Psoas muscle (tissue), 8 donors: ENCODE measurements around the gene GDPD2. TPM values are rescaled to one million over a fixed set of nuclear protein-coding genes. Genes with fewer than 3 reads are reported as not detected.

Experiments used
- ATAC-seq, 4 donors: fragments of 200-7000 bp; cut with Tn5 transposase; one replicate each; pipeline ENCODE4 v1.9.1; 2020; ENCODE audit warnings: moderate library complexity in 3 of 4, mild to moderate bottlenecking in 2 of 4
- DNase-seq, 2 donors: peaks; one replicate each; pipeline ENCODE4 v3.0.0-alpha.2; 2020
- H3K27ac ChIP-seq: fragments of 200-600 bp; one replicate; pipeline ENCODE4 v1.8.0; 2022
- H3K27me3 ChIP-seq, 3 donors: fragments of 200-600 bp in 1 of 3; one replicate each; pipeline versions ENCODE4 v1.6.1 to v1.8.0; 2013 to 2022; ENCODE audit warnings: low read length in 2 of 3, mild to moderate bottlenecking in 2 of 3, moderate library complexity in 1 of 3; ENCODE audit not compliant: insufficient read depth in 3 of 3
- H3K36me3 ChIP-seq, 2 donors: fragments of 200-600 bp in 1 of 2; one replicate each; pipeline versions ENCODE4 v1.6.1 to v1.8.0; 2013 to 2022; ENCODE audit warnings: low read depth in 1 of 2, mild to moderate bottlenecking in 1 of 2, moderate library complexity in 1 of 2; ENCODE audit not compliant: insufficient read depth in 1 of 2
- H3K4me1 ChIP-seq: fragments of 200-600 bp; one replicate; pipeline ENCODE4 v1.8.0; 2022
- H3K4me3 ChIP-seq: fragments of 200-600 bp; one replicate; pipeline ENCODE4 v1.8.0; 2022; ENCODE audit warnings: mild to moderate bottlenecking
- H3K9me3 ChIP-seq: fragments of 200-600 bp; one replicate; pipeline ENCODE4 v1.8.0; 2022
- WGBS, 3 donors: extraction: QIAGEN DNeasy Blood & Tissue Kit; methylation state at CpG; one replicate each; pipeline versions ENCODE4 v1.1.6 to v1.1.7; 2013; 5-methylcytosine and 5-hydroxymethylcytosine counted together
- intact Hi-C, 2 donors: fragments of 100-400 bp; cut with DNase I; formaldehyde crosslinking; loops; one replicate each; pipeline versions ENCODE4 v1.11.0 to v1.14.2; 2022
- polyA plus RNA-seq, 3 donors: library from polyadenylated mRNA; stranded (reverse); fragments of 200-250 nt; gene quantifications; one replicate each; pipeline ENCODE4 v1.2.3, GENCODE V29; 2013
- total RNA-seq, 4 donors: library from RNA; stranded (reverse); fragmentation: NEBNext Ultra II Directional in 2 of 4; extraction: Animal tissue kit (Norgen Biotek cat#: 25700) in 2 of 4; gene quantifications; one replicate each; pipeline versions ENCODE4 v1.2.1 to v1.2.4, GENCODE V29; 2021 to 2023
- TF ChIP-seq, protein P1 (sequence below): fragments of 200-600 bp; IDR thresholded peaks from one replicate; pipeline ENCODE4 v1.8.0; 2022; ENCODE audit warnings: antibody characterized with exemption
- donor health status: healthy with polysubstance abuse.
- donor health status: DM: no; HTN: no; CAD: no; lungs with moderate emphysema.
- donor health status: Bipolar disorder and iron deficiency.
- donor health status: healthy.
- donor health status: DM: yes; HTN: yes; CAD: no.
- donor health status: DM: no; HTN: no; CAD: no.
- donor health status: DM: no; HTN: no; CAD: no.
- donor health status: DM: yes; HTN: yes; CAD: no.

GDPD2 gene
- total and polyA plus RNA-seq, 7 donors, result 0.01 TPM; not detected in 6

GRCh38 chrX:70479922-70480659 lies 57.0 kb downstream of the GDPD2 start:
- Histone ChIP-seq H3K9me3 (no peaks in the 10 kb centered on the region), H3K27ac (no peak overlapping the region), H3K36me3 (no peaks in the 10 kb centered on the region), H3K4me1 (peaks cover 6% of the 10 kb centered on the region), H3K27me3 (peaks cover 0 to 16% (median 0%) of the 10 kb centered on the region in 3 donors), H3K4me3 (no peak overlapping the region)
- WGBS, 3 donors, result 51 to 55% (median 53%) methylated on average over 6 of the region's 6 CpGs
- intact Hi-C loops, result no loop called here
- TF ChIP-seq, protein P1, sequence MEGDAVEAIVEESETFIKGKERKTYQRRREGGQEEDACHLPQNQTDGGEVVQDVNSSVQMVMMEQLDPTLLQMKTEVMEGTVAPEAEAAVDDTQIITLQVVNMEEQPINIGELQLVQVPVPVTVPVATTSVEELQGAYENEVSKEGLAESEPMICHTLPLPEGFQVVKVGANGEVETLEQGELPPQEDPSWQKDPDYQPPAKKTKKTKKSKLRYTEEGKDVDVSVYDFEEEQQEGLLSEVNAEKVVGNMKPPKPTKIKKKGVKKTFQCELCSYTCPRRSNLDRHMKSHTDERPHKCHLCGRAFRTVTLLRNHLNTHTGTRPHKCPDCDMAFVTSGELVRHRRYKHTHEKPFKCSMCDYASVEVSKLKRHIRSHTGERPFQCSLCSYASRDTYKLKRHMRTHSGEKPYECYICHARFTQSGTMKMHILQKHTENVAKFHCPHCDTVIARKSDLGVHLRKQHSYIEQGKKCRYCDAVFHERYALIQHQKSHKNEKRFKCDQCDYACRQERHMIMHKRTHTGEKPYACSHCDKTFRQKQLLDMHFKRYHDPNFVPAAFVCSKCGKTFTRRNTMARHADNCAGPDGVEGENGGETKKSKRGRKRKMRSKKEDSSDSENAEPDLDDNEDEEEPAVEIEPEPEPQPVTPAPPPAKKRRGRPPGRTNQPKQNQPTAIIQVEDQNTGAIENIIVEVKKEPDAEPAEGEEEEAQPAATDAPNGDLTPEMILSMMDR, result no peak
- no peak for DNase-seq
- peak; percentile 25 to 62 (median 36) for ATAC-seq

DNA sequence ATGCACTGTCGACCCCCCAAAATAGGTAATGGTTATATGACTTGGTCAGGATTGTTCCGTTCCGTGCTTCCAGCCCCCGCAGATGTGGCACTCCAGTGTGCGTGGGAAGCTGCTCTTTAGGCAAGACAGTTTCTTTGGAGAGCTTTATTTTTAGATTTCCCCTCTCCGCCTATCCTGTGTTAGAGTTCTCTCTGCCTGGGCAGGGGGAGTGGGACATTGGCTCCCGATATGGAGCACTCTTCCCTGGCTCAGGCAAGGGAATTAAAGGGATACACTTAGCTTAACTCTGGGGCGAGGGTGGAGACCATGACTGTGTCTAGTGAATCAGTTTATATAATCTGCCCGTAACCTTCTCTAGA lies 57.5 kb downstream of the GDPD2 start:
- Histone ChIP-seq H3K27ac (no peak overlapping the region), H3K9me3 (no peaks in the 10 kb centered on the region), H3K4me3 (no peak overlapping the region), H3K4me1 (peaks cover 6% of the 10 kb centered on the region), H3K27me3 (peaks cover 0 to 16% (median 0%) of the 10 kb centered on the region in 3 donors), H3K36me3 (no peaks in the 10 kb centered on the region)
- peak in 3 of 4 donors; percentile 67 to 71 (median 69) for ATAC-seq
- TF ChIP-seq, protein P1, result no peak
- no peak for DNase-seq
- intact Hi-C loops, result no loop called here
- 53 to 70% (median 53%) methylated on average over 9 of the region's 9 CpGs for WGBS, 3 donors

- Histone ChIP-seq H3K27ac (no peak overlapping the region), H3K36me3 (no peaks in the 10 kb centered on the region), H3K4me3 (no peak overlapping the region), H3K4me1 (peaks cover 6% of the 10 kb centered on the region), H3K27me3 (peaks cover 0 to 16% (median 0%) of the 10 kb centered on the region in 3 donors), H3K9me3 (no peaks in the 10 kb centered on the region)
- intact Hi-C loops, result no loop called here
- DNase-seq (no peak), ATAC-seq (peak in 3 of 4 donors; percentile 40 to 61 (median 52))
- 39 to 65% (median 62%) methylated on average over 8 of the region's 8 CpGs for WGBS, 3 donors
- TF ChIP-seq, protein P1, result no peak
These were observed 58.6 kb downstream of the GDPD2 start for GRCh38 chrX:70481471-70482270.

- WGBS, 3 donors, result 93 to 100% methylated on average over 2 of the region's 2 CpGs; no CpG with 5 or more reads in 1 of the 3 donors
- Histone ChIP-seq H3K9me3 (no peaks in the 10 kb centered on the region), H3K27me3 (peaks cover 0 to 16% (median 0%) of the 10 kb centered on the region in 3 donors), H3K27ac (no peak overlapping the region), H3K4me1 (peaks cover 6% of the 10 kb centered on the region), H3K36me3 (no peaks in the 10 kb centered on the region), H3K4me3 (no peak overlapping the region)
- intact Hi-C loops, result no loop called here
- DNase-seq (no peak), ATAC-seq (no peak)
- TF ChIP-seq, protein P1, result no peak
These were observed 59.2 kb downstream of the GDPD2 start for GRCh38 chrX:70482300-70482699.

Other genes starting within 250 kb of the GDPD2 start
- not detected for gene DGAT2L6, start 245.8 kb upstream of the GDPD2 start, total RNA-seq
- not detected for gene DGAT2L6, start 245.8 kb upstream of the GDPD2 start, polyA plus RNA-seq
- gene AWAT1, start 188.7 kb upstream of the GDPD2 start, total RNA-seq, result not detected
- not detected for gene AWAT1, start 188.7 kb upstream of the GDPD2 start, polyA plus RNA-seq
- under 1 TPM in 2 of 4 donors, not detected in 2; 0.17 to 0.18 TPM for gene P2RY4, start 163.1 kb upstream of the GDPD2 start, total RNA-seq
- gene P2RY4, start 163.1 kb upstream of the GDPD2 start, polyA plus RNA-seq, result under 1 TPM; 0.05 to 0.08 (median 0.05) TPM
- gene ARR3, start 155.0 kb upstream of the GDPD2 start, total RNA-seq, result not detected
- gene ARR3, start 155.0 kb upstream of the GDPD2 start, polyA plus RNA-seq, result not detected
- gene RAB41, start 141.1 kb upstream of the GDPD2 start, total RNA-seq, result not detected
- not detected for gene RAB41, start 141.1 kb upstream of the GDPD2 start, polyA plus RNA-seq
- 10 to 100 TPM; 18.5 to 26.2 (median 19.7) TPM for gene PDZD11, start 133.4 kb upstream of the GDPD2 start, total RNA-seq
- gene PDZD11, start 133.4 kb upstream of the GDPD2 start, polyA plus RNA-seq, result 10 to 100 TPM; 22.0 to 28.7 (median 27.9) TPM
- under 1 TPM in 3 of 4 donors, not detected in 1; 0.07 to 0.15 (median 0.08) TPM for gene KIF4A, start 133.2 kb upstream of the GDPD2 start, total RNA-seq
- under 1 TPM in 2 of 3 donors, not detected in 1; 0.04 TPM for gene KIF4A, start 133.2 kb upstream of the GDPD2 start, polyA plus RNA-seq
- 1 to 10 TPM; 1.2 to 1.6 (median 1.4) TPM for gene DLG3, start 21.5 kb downstream of the GDPD2 start, total RNA-seq
- gene DLG3, start 21.5 kb downstream of the GDPD2 start, polyA plus RNA-seq, result 1 to 10 TPM in 1 of 3 donors, under 1 TPM in 2; 0.27 to 1.4 (median 0.52) TPM